HepG2 (cell line): ENCODE results near the gene TCFL5. TPM values are rescaled to one million over a fixed set of nuclear protein-coding genes. Genes with fewer than 3 reads are reported as not detected.

Experiments used
- EP300 ChIP-seq, 3 experiments: sonication (generic) in 1 of 3; formaldehyde crosslinking in 1 of 3; IDR thresholded peaks; 2 replicates each; pipeline versions ENCODE4 v1.5.1 to v1.6.1; 2011 to 2020; ENCODE audit warnings: low read depth in 2 of 3, low read length in 2 of 3, borderline replicate concordance in 1 of 3, improper control_type of control experiment in 1 of 3, mild to moderate bottlenecking in 1 of 3, missing genetic modification reagents in 1 of 3, moderate library complexity in 1 of 3
- GATA4 ChIP-seq: sonication (generic); IDR thresholded peaks from 2 replicates; pipeline ENCODE4 v1.6.1; 2016; ENCODE audit warnings: antibody characterized with exemption, low read depth, borderline replicate concordance
- GLI4 ChIP-seq: sonication (generic); formaldehyde crosslinking; IDR thresholded peaks from 2 replicates; pipeline ENCODE4 v1.5.1; 2020; ENCODE audit warnings: missing genetic modification reagents, mild to moderate bottlenecking, moderate library complexity, borderline replicate concordance
- HNF4G ChIP-seq, 2 experiments: sonication (generic) in 1 of 2; formaldehyde crosslinking in 1 of 2; IDR thresholded peaks; 2 replicates each; pipeline versions ENCODE4 v1.4.0 to v1.6.1; 2011 to 2020; ENCODE audit warnings: borderline replicate concordance in 2 of 2, low read depth in 2 of 2, mild to moderate bottlenecking in 2 of 2, low read length in 1 of 2, missing genetic modification reagents in 1 of 2, moderate library complexity in 1 of 2
- MED1 ChIP-seq: sonication (generic); formaldehyde crosslinking; IDR thresholded peaks from 2 replicates; pipeline ENCODE4 v1.4.0; 2020; ENCODE audit warnings: missing genetic modification reagents
- RFX3 ChIP-seq: IDR thresholded peaks from 2 replicates; pipeline ENCODE4 v1.6.1; 2016; ENCODE audit warnings: missing biosample characterization, missing genetic modification reagents
- TOE1 ChIP-seq: sonication (generic); formaldehyde crosslinking; IDR thresholded peaks from 2 replicates; pipeline ENCODE4 v1.4.0; 2020; ENCODE audit warnings: mild to moderate bottlenecking, missing genetic modification reagents
- TOPORS ChIP-seq: sonication (generic); formaldehyde crosslinking; IDR thresholded peaks from 2 replicates; pipeline ENCODE4 v1.8.0; 2023; ENCODE audit warnings: mild to moderate bottlenecking, missing genetic modification reagents
- ZNF558 ChIP-seq: sonication (generic); formaldehyde crosslinking; IDR thresholded peaks from 2 replicates; pipeline ENCODE4 v1.9.0; 2022; ENCODE audit warnings: mild to moderate bottlenecking, missing genetic modification reagents, borderline replicate concordance
- polyA plus RNA-seq, 8 experiments: library from polyadenylated mRNA; depleted of rRNA in 3 of 8; stranded (reverse) in 7 of 8; unstranded in 1 of 8; fragments of >200 nt; fragmentation: Illumina TruSeq in 4 of 8; extraction: Trizol in 4 of 8; gene quantifications; 2 replicates each; pipeline versions ENCODE4 v1.2.1 to v1.2.3, GENCODE V29; 2011 to 2016; ENCODE audit warnings: low read depth in 4 of 8, missing spikeins in 1 of 8, mixed read lengths in 1 of 8; ENCODE audit not compliant: insufficient read depth in 1 of 8
- total RNA-seq, 5 experiments: library from RNA; depleted of rRNA; stranded (reverse); fragments of >200 nt; fragmentation: Illumina TruSeq; extraction: Trizol; gene quantifications; 2 replicates each; pipeline ENCODE4 v1.2.3, GENCODE V29; 2016; ENCODE audit warnings: low read depth in 1 of 5
- TF ChIP-seq, protein P1 (sequence below): sonication (generic); formaldehyde crosslinking; IDR thresholded peaks from 2 replicates; pipeline ENCODE4 v1.5.0; 2020; ENCODE audit warnings: mild to moderate bottlenecking, missing genetic modification reagents, borderline replicate concordance
- TF ChIP-seq, protein P2 (sequence below): sonication (generic); formaldehyde crosslinking; IDR thresholded peaks from 2 replicates; pipeline ENCODE4 v1.9.0; 2021; ENCODE audit warnings: missing genetic modification reagents, mild to moderate bottlenecking, borderline replicate concordance
- TF ChIP-seq, protein P3 (sequence below): sonication (generic); formaldehyde crosslinking; conservative IDR thresholded peaks from 2 replicates; pipeline ENCODE4 v1.8.0; 2022; ENCODE audit warnings: low read depth, missing genetic modification reagents
- TF ChIP-seq, protein P4 (sequence below): sonication (generic); formaldehyde crosslinking; IDR thresholded peaks from 2 replicates; pipeline ENCODE4 v1.8.0; 2022; ENCODE audit warnings: missing genetic modification reagents, mild to moderate bottlenecking, inconsistent platforms, borderline replicate concordance
- TF ChIP-seq, protein P5 (sequence below): sonication (generic); formaldehyde crosslinking; IDR thresholded peaks from 2 replicates; pipeline ENCODE4 v1.5.0; 2020; ENCODE audit warnings: missing genetic modification reagents

TCFL5 gene
- total and polyA plus RNA-seq, 2 of the 13 experiments (the other 11 are each of a cell fraction or from before 2014, with no cell fraction given), result 14.8 to 20.0 TPM

DNA sequence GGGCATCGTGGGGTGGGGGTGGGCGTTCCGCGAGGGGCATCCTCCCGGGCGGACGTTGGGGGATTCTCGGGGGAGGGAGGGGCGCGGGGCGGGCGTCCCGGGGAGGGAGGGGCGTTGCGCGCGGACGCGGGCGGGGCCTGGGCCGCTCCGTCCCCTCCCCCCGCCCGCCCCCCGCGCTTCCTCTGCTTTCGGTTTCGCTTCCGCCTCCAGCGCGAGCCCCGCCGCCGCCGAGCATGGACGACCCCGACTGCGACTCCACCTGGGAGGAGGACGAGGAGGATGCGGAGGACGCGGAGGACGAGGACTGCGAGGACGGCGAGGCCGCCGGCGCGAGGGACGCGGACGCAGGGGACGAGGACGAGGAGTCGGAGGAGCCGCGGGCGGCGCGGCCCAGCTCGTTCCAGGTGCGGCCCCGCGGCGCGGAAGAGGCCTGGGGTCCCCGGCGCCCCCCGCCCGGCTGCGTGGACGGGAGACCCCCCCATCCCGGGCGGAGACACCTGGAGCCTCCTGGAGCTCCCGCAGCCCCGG is 56.9 kb downstream of the TCFL5 start, which contains the start of gene OGFR (continued):
- no peak for TF ChIP-seq EP300 (IDR thresholded peaks at IDR 0.05; ENCODE audit: low read depth in 2 of 2, low read length in 2 of 2)
- no peak for TF ChIP-seq EP300 (CRISPR knock-in tag; IDR thresholded peaks at IDR 0.05; ENCODE audit: borderline replicate concordance)
- TF ChIP-seq, protein P1, sequence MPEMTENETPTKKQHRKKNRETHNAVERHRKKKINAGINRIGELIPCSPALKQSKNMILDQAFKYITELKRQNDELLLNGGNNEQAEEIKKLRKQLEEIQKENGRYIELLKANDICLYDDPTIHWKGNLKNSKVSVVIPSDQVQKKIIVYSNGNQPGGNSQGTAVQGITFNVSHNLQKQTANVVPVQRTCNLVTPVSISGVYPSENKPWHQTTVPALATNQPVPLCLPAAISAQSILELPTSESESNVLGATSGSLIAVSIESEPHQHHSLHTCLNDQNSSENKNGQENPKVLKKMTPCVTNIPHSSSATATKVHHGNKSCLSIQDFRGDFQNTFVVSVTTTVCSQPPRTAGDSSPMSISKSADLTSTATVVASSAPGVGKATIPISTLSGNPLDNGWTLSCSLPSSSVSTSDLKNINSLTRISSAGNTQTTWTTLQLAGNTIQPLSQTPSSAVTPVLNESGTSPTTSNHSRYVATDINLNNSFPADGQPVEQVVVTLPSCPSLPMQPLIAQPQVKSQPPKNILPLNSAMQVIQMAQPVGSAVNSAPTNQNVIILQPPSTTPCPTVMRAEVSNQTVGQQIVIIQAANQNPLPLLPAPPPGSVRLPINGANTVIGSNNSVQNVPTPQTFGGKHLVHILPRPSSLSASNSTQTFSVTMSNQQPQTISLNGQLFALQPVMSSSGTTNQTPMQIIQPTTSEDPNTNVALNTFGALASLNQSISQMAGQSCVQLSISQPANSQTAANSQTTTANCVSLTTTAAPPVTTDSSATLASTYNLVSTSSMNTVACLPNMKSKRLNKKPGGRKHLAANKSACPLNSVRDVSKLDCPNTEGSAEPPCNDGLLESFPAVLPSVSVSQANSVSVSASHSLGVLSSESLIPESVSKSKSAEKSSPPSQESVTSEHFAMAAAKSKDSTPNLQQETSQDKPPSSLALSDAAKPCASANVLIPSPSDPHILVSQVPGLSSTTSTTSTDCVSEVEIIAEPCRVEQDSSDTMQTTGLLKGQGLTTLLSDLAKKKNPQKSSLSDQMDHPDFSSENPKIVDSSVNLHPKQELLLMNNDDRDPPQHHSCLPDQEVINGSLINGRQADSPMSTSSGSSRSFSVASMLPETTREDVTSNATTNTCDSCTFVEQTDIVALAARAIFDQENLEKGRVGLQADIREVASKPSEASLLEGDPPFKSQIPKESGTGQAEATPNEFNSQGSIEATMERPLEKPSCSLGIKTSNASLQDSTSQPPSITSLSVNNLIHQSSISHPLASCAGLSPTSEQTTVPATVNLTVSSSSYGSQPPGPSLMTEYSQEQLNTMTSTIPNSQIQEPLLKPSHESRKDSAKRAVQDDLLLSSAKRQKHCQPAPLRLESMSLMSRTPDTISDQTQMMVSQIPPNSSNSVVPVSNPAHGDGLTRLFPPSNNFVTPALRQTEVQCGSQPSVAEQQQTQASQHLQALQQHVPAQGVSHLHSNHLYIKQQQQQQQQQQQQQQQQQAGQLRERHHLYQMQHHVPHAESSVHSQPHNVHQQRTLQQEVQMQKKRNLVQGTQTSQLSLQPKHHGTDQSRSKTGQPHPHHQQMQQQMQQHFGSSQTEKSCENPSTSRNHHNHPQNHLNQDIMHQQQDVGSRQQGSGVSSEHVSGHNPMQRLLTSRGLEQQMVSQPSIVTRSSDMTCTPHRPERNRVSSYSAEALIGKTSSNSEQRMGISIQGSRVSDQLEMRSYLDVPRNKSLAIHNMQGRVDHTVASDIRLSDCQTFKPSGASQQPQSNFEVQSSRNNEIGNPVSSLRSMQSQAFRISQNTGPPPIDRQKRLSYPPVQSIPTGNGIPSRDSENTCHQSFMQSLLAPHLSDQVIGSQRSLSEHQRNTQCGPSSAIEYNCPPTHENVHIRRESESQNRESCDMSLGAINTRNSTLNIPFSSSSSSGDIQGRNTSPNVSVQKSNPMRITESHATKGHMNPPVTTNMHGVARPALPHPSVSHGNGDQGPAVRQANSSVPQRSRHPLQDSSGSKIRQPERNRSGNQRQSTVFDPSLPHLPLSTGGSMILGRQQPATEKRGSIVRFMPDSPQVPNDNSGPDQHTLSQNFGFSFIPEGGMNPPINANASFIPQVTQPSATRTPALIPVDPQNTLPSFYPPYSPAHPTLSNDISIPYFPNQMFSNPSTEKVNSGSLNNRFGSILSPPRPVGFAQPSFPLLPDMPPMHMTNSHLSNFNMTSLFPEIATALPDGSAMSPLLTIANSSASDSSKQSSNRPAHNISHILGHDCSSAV (CRISPR knock-in tag), result no peak
- TF ChIP-seq ZNF558 (CRISPR knock-in tag), result no peak
- peak; percentile 89 for TF ChIP-seq TOPORS (CRISPR knock-in tag)
- TF ChIP-seq GATA4, result no peak
- TF ChIP-seq GLI4, result no peak
- TF ChIP-seq, protein P2, sequence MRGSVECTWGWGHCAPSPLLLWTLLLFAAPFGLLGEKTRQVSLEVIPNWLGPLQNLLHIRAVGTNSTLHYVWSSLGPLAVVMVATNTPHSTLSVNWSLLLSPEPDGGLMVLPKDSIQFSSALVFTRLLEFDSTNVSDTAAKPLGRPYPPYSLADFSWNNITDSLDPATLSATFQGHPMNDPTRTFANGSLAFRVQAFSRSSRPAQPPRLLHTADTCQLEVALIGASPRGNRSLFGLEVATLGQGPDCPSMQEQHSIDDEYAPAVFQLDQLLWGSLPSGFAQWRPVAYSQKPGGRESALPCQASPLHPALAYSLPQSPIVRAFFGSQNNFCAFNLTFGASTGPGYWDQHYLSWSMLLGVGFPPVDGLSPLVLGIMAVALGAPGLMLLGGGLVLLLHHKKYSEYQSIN (CRISPR knock-in tag), result no peak
- TF ChIP-seq, protein P3, sequence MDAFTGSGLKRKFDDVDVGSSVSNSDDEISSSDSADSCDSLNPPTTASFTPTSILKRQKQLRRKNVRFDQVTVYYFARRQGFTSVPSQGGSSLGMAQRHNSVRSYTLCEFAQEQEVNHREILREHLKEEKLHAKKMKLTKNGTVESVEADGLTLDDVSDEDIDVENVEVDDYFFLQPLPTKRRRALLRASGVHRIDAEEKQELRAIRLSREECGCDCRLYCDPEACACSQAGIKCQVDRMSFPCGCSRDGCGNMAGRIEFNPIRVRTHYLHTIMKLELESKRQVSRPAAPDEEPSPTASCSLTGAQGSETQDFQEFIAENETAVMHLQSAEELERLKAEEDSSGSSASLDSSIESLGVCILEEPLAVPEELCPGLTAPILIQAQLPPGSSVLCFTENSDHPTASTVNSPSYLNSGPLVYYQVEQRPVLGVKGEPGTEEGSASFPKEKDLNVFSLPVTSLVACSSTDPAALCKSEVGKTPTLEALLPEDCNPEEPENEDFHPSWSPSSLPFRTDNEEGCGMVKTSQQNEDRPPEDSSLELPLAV (CRISPR knock-in tag), result no peak; the same call in 1 of the 2 replicates
- TF ChIP-seq TOE1 (CRISPR knock-in tag), result no peak
- TF ChIP-seq, protein P4, sequence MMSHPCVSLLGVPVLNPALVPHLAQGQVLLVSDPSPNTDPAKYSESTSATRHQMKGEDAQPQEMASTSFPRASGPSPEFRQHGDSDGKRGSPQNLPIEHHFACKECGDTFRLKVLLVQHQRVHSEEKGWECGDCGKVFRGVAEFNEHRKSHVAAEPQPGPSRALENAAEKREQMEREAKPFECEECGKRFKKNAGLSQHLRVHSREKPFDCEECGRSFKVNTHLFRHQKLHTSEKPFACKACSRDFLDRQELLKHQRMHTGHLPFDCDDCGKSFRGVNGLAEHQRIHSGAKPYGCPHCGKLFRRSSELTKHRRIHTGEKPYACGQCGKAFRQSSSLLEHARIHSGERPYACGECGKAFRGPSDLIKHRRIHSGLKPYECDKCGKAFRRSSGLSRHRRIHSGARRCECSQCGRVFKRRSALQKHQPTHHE (CRISPR knock-in tag), result no peak
- TF ChIP-seq, protein P5, sequence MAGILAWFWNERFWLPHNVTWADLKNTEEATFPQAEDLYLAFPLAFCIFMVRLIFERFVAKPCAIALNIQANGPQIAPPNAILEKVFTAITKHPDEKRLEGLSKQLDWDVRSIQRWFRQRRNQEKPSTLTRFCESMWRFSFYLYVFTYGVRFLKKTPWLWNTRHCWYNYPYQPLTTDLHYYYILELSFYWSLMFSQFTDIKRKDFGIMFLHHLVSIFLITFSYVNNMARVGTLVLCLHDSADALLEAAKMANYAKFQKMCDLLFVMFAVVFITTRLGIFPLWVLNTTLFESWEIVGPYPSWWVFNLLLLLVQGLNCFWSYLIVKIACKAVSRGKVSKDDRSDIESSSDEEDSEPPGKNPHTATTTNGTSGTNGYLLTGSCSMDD (CRISPR knock-in tag), result no peak
- no peak for TF ChIP-seq RFX3 (CRISPR knock-in tag)
- no peak for TF ChIP-seq HNF4G (IDR thresholded peaks at IDR 0.05; ENCODE audit: borderline replicate concordance, low read depth, low read length)
- no peak for TF ChIP-seq HNF4G (CRISPR knock-in tag; IDR thresholded peaks at IDR 0.05; ENCODE audit: borderline replicate concordance, low read depth)
- no peak for TF ChIP-seq MED1 (CRISPR knock-in tag)
